GM12875 (cell line): ENCODE results near the gene BIN1.

Experiments used
- H3K4me3 ChIP-seq: one replicate; pipeline ENCODE4 v1.5.1; 2011; ENCODE audit warnings: low read depth, low read length, control low read depth
- CTCF ChIP-seq: IDR thresholded peaks from 2 replicates; pipeline ENCODE4 v1.5.1; 2011; ENCODE audit warnings: low read depth, mild to moderate bottlenecking, control low read depth, inconsistent platforms, low read length, moderate library complexity, borderline replicate concordance; ENCODE audit not compliant: insufficient read depth

BIN1 gene

GRCh38 chr2:127093648-127094210 is 13.2 kb downstream of the BIN1 start:
- TF ChIP-seq CTCF: no peak
- no peak overlapping the region for H3K4me3 ChIP-seq

GRCh38 chr2:127092901-127093516 is 13.9 kb downstream of the BIN1 start:
- H3K4me3 ChIP-seq: no peak overlapping the region
- no peak for TF ChIP-seq CTCF

GRCh38 chr2:127092306-127092705 is 14.6 kb downstream of the BIN1 start:
- TF ChIP-seq CTCF: no peak
- no peak overlapping the region for H3K4me3 ChIP-seq

GRCh38 chr2:127091886-127092285 is 15.1 kb downstream of the BIN1 start:
- no peak for TF ChIP-seq CTCF
- no peak overlapping the region for H3K4me3 ChIP-seq

GRCh38 chr2:127091148-127091547 is 15.8 kb downstream of the BIN1 start:
- TF ChIP-seq CTCF: no peak
- H3K4me3 ChIP-seq: no peak overlapping the region

GRCh38 chr2:127090281-127091120 is 16.5 kb downstream of the BIN1 start:
- no peak for TF ChIP-seq CTCF
- H3K4me3 ChIP-seq: no peak overlapping the region

GRCh38 chr2:127089478-127090235 is 17.3 kb downstream of the BIN1 start:
- no peak overlapping the region for H3K4me3 ChIP-seq
- TF ChIP-seq CTCF: no peak
